ENCODE results near the gene RNASE11.
"Not testable (repeated sequence)": the region's sequence is repeated elsewhere in the genome, so short reads cannot be mapped to it uniquely, and the experiment has no call there.

Gene RNASE11

GRCh38 chr14:20587489-20588154 lies at the start of gene RNASE11:
TSS of gene RNASE11 (minus strand) at chr14:20588001.
- no peak for DNase-seq (ENCODE audit: low spot score)

GRCh38 chr14:20632831-20633691 lies 45.3 kb upstream of the RNASE11 start:
- no peak for DNase-seq (ENCODE audit: low spot score)

GRCh38 chr14:20632448-20632830 lies 44.6 kb upstream of the RNASE11 start:
- DNase-seq (ENCODE audit: low spot score), result no peak

GRCh38 chr14:20631880-20632389 lies 44.1 kb upstream of the RNASE11 start:
- DNase-seq (ENCODE audit: low spot score), result no peak

GRCh38 chr14:20631023-20631879 lies 43.5 kb upstream of the RNASE11 start:
- DNase-seq (ENCODE audit: low spot score), result no peak

- no peak for DNase-seq (ENCODE audit: low spot score)
Observed at GRCh38 chr14:20630340-20631022, 42.7 kb upstream of the RNASE11 start.

- DNase-seq (ENCODE audit: low spot score), result no peak
Observed at GRCh38 chr14:20628063-20628854, 40.5 kb upstream of the RNASE11 start.

GRCh38 chr14:20627346-20628027 lies 39.7 kb upstream of the RNASE11 start:
- DNase-seq (ENCODE audit: low spot score), result no peak

- DNase-seq (ENCODE audit: low spot score), result no peak
Observed at GRCh38 chr14:20626274-20626673, 38.5 kb upstream of the RNASE11 start.

GRCh38 chr14:20624495-20625070 lies 36.8 kb upstream of the RNASE11 start:
- no peak for DNase-seq (ENCODE audit: low spot score)

- DNase-seq (ENCODE audit: low spot score), result no peak
Observed at GRCh38 chr14:20623798-20624197, 36.0 kb upstream of the RNASE11 start.

GRCh38 chr14:20622816-20623291 lies 35.1 kb upstream of the RNASE11 start:
- DNase-seq (ENCODE audit: low spot score), result no peak

GRCh38 chr14:20620798-20621478 lies 33.1 kb upstream of the RNASE11 start:
- no peak for DNase-seq (ENCODE audit: low spot score)

GRCh38 chr14:20619688-20620087 lies 31.9 kb upstream of the RNASE11 start:
- not testable (repeated sequence) for DNase-seq (ENCODE audit: low spot score)

- DNase-seq (ENCODE audit: low spot score), result no peak
Observed at GRCh38 chr14:20618271-20618749, 30.5 kb upstream of the RNASE11 start.

GRCh38 chr14:20617138-20618003 lies 29.6 kb upstream of the RNASE11 start:
- DNase-seq (ENCODE audit: low spot score), result no peak

- DNase-seq (ENCODE audit: low spot score), result no peak
Observed at GRCh38 chr14:20615996-20616395, 28.2 kb upstream of the RNASE11 start.
